GM18867 (cell line): ENCODE data around the gene IL11RA.

ENCODE experiments used
- ATAC-seq: cut with Tn5 transposase; IDR thresholded peaks from one replicate; pipeline ENCODE4 v1.9.1; 2021; ENCODE audit warnings: mild to moderate bottlenecking, moderate library complexity; ENCODE audit not compliant: unreplicated experiment

Gene IL11RA

DNA sequence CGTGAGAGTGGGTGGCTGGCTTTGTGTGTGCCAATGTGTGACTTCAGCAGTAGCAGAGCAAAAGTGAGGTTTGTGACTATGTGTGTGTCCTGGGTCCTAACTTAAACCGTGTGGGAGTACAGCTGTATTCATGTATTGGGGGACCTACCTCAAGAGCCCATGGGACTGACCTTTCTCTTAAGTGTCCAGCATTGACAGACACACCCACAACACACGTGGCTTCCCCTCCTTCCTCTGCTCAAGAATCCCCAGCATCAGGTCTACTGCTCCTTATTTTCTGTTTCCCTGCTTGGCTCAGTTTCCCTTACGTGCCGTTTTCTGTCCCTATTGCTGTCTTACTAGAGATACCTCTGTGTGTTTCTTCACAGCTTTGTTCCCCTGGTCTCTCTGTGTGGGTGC lies 616 bp downstream of the IL11RA start:
- no peak for ATAC-seq

DNA sequence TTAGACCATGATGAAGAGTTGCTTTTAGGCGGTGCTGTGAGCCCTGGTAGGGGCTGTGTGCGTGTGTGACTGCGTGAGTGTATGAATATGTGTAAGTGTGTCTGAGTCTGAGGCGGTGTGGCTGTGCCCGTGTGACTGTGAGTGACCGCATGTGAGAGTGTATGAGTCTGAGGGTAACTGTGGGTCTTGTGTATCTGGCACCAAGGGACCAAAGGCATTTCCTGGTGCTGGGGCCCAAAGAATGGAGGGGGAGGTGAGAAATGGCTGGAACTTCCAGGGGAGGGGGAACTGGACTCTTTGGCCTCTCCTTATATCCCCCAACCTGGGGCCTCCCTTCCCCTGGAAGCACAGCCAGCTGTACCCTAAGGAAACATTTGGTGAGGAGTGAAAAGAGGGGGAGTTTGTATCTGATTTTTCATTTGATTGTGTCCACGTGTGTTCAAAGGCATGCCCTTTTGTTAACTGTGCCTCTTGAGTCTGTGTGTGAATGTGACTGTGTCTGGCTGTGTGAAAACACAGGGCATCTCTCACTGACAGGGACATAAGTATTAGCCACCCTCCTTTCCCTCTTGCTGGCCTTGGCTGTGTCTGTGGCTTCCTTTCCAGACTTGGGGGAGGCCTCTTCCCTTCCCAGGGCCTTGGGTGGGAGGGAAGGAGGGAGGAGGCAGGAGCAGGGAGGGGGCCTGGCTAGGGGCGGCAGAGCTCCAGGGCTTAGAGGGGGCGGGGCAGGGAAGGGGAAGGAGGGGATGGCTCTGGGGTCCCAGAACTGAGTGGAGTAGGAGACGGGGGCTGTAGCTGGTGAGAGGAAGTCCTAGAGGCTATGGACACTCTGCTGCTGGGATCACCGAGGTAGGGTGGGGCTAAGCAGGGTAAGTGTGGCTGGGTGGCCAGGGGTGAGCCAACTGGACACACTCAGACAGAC lies 1.4 kb downstream of the IL11RA start:
- ATAC-seq: no peak

DNA sequence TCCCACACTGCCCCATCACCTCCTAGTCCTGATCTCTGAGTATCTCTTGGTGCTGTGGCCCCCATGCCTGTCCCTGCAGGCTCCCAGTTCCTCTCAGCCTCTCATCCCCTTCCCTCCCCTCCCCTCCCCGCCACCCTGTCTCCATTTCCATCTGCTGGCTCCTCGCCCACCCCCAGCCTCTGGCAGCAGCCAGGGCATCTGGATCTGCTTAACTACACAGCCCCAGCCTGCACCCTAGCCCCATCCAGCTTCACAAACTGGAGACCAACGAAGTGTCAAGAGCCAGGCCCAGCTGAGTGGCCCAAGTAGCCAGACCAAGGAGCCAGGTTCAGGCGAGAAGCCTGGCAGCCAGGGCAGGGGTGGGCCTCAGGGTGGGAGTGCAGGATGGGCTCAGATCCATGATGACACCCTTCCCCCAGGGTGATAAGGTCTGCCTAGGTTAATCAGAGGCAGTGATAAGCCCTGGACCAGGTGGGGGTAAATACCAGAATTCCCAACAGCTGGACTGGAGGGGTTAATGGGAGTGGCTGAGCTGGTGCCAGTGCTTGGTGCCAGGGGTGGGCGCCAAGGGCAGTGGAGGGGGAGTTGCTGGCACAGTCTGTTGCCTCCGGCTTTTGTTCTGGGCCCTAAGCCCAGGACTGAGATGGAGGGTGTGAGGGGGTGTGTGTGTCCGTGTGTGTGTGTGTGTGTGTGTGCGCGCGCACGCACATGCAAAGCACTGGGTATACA lies 2.5 kb downstream of the IL11RA start:
- ATAC-seq: no peak

DNA sequence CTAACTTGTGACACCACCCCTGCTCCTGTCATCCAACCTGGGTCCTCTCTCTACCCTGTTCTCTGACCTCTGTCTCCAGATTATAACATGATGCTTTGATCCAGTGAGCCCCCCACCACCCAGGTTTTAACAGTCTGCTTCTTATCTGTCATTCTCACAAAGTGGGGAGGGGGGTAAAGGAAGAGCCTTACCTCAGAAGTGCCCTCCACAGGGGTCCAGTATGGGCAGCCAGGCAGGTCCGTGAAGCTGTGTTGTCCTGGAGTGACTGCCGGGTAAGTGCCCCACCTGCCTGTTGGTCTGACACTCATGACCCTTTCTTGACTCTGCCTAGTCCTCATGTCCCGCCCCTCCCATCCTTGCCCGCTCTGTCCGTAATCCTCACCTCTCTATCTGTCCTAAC lies 3.4 kb downstream of the IL11RA start:
- no peak for ATAC-seq

DNA sequence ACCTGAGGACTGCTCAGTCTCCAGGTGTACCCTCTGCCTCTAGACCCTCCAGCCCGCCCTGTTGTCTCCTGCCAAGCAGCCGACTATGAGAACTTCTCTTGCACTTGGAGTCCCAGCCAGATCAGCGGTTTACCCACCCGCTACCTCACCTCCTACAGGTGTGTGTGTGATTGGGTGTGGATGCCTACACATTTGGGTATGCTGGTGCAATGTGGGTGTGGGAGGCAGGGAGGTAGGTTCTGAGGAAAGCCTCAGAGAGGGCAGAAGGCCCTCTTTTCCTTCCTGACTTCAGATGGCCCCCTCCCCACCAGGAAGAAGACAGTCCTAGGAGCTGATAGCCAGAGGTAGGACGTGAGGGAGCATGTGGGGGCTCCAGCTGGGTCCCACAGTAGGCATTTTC lies 5.0 kb downstream of the IL11RA start:
- no peak for ATAC-seq

DNA sequence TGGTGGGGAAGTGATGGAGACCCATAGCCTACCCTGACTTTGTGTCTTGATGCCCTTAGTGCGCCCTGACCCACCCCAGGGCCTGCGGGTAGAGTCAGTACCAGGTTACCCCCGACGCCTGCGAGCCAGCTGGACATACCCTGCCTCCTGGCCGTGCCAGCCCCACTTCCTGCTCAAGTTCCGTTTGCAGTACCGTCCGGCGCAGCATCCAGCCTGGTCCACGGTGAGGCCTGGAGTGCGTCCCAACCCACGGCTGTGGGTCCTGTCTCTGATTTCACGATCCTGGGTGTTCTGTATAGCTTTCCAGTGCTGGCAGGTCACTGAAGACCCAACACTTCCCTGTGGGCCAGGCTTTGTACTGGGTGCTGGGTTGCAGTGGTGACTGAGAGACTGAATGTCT lies 6.5 kb downstream of the IL11RA start:
- ATAC-seq: no peak

DNA sequence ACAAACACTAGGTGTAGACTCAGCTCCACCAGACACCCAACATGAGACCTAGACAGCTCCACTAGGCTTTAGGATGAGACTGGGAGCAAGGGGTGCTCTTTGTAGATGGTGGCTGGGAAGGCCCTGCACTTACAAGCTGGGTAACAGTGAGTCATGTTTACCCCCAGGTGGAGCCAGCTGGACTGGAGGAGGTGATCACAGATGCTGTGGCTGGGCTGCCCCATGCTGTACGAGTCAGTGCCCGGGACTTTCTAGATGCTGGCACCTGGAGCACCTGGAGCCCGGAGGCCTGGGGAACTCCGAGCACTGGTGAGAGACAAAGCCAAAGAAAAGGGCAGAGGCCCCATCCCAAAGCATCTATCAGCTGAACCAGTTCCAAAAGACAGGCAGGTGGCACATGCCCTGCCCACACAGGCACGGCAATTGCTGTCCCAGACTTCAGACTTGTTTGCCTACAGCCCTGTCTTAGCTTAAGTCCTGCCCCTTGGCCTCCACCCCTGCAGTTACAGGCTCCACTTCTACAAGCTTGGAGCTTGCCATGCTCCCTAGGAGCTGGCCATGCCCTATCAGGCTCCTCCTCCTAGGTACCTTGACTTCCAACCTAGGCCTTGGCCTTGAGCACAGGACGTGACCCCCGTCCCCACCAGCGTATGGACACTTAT lies 7.7 kb downstream of the IL11RA start:
- ATAC-seq: no peak

DNA sequence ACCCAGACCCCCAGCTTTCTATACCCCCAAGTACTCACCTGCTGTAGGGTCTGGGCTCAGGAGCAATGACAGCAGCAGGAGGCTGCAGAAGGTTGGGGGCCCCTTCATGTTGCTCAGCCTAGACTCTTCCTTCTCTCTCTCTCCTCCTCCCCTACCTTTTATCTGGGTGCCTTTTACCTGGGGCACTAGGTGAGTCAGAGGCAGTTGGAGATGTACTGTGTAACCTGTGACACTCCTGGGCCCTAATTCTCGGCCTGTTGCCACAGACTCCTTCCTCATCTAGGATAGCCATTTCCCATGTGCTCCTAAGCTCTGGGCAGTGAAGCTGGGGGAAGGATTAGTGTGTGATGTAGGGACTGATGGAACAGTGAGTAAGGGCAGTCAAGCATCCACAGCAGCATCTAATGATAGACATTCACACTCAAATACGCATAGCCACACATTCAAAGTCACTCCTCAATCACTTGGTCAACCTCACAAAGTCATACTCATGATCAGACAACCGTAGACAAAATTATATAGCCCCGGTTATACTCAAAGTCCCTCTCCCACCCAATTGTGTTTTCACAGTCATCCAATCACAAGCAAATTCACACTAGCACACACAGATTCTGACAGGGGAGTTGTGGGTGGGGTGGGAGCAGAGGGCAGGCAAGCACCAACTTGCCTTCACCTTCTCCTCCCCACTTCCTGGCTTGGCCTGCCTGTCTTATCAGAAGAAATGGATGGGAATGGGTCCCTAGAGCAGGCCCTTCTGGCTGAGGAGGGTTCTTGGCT lies 10.7 kb downstream of the IL11RA start, which contains the start of gene CCL27:
TSS of gene CCL27 (minus strand) at position 132 of the 777 bp plus-strand sequence. CDS start at position 108, 24 bp downstream.
- ATAC-seq: no peak

DNA sequence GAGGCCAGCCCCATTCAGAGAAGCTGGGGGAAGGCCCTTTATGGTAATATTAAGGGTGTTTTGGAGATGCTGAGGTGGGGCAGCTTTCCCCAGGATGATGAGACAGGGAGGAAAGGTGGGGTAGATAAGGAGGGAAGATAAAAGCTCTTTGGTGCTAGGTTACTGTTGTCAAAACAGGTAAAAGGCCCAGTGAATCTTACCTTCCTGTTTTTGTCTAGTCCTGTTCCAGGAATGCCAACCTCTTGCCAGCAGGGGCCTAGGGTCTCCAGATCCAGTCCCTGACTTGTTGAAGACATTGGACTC lies 11.3 kb downstream of the IL11RA start:
- ATAC-seq: no peak

DNA sequence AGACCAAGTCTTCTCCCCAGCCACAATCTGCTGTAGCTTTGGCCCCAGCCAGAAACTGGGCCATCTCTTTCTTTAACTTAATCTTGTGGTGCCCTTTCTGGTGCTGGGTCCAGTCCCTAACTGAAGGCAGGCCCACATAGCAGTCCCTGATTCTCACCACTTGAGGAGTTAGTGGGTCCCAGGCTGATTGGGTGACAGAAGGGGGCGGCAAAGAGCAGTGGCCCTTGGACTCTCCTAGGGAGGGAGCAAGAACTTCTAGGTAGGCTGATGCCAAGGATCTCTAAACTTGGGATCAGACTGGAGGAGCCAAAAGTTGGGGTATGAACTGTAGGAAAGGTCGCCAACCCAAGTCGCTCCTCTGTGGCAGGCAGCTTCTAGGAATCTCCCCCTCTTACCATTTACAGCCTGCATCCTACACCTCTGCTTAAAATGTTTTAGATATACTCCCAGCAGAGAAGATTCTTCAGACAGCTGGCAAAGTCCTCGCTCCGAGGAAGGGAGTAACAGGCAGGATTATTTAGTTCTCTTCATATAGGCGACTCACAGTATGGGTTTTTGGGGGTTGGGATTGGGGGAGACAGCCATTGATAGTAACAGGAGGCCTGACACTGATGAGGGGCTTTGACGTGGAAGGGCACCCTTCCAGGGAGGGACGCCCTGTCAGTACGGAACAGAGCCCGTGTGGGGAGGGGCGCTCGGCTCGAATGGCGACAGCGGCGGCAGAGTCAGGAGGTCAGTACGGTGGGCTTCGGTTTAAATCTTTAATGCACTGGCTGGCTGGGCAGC lies 12.5 kb downstream of the IL11RA start:
- ATAC-seq: peak; percentile 40

DNA sequence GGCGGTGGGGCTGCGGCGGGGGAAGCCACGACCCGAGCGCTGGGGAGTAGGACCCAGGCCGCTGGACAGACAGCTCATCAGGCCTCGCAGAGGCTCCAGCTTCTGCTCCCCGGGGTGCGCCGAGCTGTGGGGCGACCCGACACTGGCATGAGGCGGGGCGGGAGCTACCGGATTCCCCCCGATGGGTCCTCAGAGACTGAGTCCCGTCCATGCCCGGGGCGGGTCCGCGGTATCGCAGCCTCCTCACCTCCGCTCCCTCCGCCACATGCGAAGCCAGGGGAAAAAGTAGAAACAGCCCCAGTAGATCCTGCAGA lies 13.0 kb downstream of the IL11RA start:
- peak; percentile 21 for ATAC-seq

DNA sequence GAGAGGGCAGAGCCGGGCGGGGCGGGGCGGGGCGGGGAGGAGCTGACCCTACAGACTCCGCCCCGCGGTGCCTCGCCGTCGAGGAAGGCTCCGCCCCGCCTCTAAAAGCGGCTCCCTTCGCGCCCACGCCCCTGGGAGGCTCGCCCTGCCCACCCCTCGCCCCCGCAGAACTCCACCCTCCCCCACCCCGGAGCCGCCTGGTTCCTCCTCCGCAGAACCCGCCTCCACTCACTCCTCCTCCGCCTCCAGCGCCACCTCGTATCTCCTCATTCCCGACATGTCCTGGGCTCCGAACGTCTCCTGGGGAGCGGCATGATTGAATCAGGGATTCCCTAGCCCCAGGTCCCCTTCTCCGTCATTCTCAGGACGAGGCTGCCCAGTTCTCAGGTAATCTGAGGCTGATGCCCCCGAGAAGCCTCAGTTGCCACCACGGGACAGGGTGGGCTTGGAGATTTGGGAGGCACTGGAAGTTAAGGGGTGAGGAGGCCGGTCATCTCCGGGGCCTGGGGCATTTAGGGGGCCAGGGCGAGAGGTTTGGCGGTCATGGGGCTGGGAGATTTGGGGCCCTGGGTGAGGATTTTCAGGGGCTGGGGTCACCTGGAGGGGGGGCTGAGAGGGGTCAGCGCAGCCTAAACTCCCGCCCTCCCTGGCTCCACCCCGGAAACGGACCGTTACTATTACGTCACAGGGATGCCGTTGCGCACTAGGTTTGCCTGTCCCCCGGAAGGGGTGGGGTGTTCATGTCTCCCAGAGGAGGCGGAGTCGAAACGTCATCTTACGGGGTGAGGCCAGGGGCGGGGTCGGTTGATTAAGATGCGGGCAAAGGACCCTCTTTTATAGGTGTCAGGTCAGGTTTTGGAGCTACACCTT lies 13.6 kb downstream of the IL11RA start:
- peak; percentile 69 for ATAC-seq

DNA sequence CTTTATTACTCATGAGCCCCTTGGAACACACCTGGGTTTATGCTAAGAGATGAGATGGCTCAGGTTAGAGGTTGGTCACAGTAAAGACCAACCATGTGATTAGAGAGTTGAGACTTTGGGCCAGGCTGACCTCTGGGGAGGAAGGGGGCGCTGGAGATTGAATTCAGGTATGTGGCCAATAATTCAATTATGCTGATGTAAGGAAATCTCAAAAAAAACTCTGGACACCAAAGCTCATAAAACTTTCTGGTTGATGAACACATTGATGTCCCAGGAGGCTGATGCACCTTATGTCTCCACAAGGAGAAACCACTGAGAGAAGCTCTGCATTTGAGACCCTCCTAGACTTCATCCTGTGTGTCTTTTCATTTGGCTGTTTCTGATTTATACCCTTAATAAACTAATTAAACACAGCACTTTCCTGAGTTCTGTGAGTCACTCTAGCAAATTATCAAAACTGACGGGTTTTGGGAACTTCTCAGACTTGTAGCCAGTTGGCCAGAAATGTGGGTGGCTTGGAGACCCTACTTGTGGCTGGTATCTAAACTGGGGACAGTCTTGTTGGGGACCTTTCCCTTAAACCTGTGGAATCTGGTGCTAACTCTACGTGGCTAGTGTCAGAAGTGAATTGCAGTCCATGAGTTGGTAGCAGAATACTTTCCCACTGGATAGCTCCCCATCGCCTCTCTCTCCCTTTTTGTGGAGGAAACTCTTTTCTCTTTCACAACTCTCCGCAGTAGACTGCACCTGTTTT lies 18.0 kb downstream of the IL11RA start:
- no peak for ATAC-seq

DNA sequence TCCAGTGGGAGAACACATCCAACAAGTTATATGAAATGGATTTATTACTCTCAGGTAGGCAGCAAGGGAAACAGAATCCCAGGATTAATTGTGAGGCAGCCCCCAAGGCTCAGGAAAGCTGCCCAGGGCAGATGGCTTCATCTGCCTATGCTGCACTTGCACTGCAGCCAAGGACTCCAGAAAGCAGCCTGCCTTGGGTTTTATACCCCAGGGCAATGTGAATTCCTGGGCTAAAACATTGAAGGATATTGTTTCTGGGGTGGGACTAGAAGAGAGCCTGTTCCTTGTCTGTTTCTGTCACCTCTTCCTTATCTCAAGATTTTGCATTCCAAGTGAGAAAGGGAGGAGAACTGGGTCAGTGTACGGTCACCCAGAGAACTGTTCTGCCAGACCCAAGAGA lies 19.3 kb downstream of the IL11RA start:
- no peak for ATAC-seq

DNA sequence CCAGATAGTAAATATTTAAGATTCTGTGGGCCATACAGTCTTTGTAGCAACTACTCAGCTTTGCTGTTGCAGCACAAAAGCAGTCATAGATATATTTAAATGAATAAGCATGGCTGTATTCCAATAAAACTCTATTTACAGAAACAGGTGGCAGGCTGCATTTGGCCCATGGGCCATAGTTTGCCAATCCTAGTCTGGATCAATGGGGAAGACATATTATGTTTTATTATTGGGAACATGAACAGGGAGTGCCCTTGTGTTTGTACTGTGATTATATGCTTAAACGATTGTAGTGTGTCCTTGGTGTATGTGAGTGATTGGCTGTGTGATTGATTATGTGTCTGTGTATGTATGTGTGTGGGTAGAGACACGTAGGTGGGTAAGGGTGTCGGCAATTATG lies 22.5 kb downstream of the IL11RA start:
- no peak for ATAC-seq

DNA sequence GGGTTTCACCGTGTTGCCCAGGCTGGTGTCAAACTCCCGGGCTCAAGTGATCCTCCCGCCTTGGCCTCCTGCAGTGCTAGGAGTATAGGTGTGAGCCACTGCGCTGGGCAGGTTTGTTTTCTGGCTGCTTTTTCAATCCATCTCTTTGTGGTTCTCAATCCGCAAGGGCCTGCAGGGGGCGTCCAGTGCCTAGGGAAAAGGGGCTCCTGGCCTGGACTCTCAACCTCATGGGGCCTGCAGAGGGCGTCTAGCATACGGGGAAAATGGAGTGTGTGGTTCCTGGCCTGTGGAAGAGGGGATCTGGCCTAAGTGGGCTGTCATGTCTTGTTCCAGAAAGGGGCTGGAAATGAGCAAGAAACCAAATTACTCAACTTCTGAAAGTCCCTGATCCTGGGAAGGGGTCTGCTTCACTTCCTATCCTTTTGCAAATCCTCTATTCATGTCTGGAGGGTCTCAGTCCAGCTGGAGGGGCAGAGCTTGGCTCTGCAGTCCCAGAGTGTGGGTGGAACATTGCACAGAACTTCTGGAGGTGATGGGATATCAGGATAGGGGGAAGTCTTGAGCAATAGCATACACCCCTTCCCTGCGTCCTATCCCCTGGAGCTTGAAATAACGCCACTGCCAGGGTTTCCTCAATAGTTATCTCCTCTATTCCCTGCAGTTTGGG lies 23.2 kb downstream of the IL11RA start:
- ATAC-seq: no peak

DNA sequence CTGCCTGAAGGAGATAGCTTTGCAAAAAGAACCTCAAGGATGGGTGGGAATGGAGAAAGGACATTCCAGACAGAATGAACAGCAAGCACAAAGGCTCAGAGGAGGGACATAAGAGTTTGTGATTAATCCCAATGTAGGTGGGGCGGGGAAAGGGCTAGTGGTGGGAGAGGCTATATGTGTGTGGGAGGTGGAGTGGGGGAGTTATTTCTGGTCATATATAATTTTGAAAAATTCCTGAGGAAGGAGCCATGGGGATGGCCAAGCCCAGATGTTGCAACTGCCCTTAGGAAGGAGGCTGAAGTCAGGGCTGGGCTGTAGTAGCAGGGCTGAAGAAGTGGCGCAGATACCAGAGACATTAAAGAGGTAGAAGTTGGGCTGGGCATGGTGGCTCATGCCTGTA lies 23.9 kb downstream of the IL11RA start:
- no peak for ATAC-seq

DNA sequence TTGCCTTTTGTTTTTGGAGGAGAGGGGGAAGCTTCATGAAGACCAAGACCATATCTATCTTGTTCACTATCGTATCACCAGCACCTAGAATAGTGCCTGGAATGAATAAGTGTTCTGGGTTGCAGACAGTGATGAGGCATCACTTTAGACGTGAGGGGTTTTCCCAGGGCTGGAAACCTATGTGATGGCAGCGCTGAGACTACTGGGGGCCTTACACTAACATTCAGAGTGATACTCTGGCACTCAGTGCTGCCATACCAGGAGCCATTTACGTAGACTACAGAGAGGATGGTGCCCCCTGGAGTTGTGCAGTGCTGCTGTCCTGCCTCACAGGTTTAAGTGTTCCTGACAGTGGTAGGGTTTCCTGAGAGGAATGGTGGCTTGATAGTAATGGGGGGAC lies 32.2 kb downstream of the IL11RA start:
- no peak for ATAC-seq
